Cardiac muscle cell (in vitro differentiated cells and primary cell): ENCODE measurements around the gene NAA25. TPM values are rescaled to one million over a fixed set of nuclear protein-coding genes. Genes with fewer than 3 reads are reported as not detected.

ENCODE experiments used
- DNase-seq, 2 donors: peaks; one replicate each; pipeline versions ENCODE4 v3.0.0 to v3.0.0-alpha.2; 2010 to 2017; ENCODE audit warnings: low read depth in 1 of 2, low spot score in 1 of 2
- H3K27ac ChIP-seq: fragments of 200-600 bp; sonication (generic); 2 replicates; pipeline ENCODE4 v1.5.1; 2016
- H3K27me3 ChIP-seq: fragments of 200-600 bp; sonication (generic); 2 replicates; pipeline ENCODE4 v1.6.0; 2016; ENCODE audit warnings: control low read depth
- H3K36me3 ChIP-seq: fragments of 200-600 bp; sonication (generic); 2 replicates; pipeline ENCODE4 v1.5.1; 2016; ENCODE audit warnings: control low read depth
- H3K4me1 ChIP-seq: fragments of 200-600 bp; sonication (generic); 2 replicates; pipeline ENCODE4 v1.8.1; 2017; ENCODE audit warnings: low read depth, mild to moderate bottlenecking, mixed run types
- H3K4me3 ChIP-seq: fragments of 200-600 bp; sonication (generic); 2 replicates; pipeline ENCODE4 v1.5.1; 2016; ENCODE audit warnings: mild to moderate bottlenecking
- H3K9me3 ChIP-seq: fragments of 200-600 bp; sonication (generic); 2 replicates; pipeline ENCODE4 v1.5.1; 2017; ENCODE audit warnings: low read depth, mild to moderate bottlenecking, control low read depth
- polyA plus RNA-seq: library from polyadenylated mRNA; unstranded; fragments of >200 nt; fragmentation: Nextera tagmentation; extraction: Ambion mirVana; gene quantifications from 2 replicates; pipeline ENCODE4 v1.2.1, GENCODE V29; 2016
- total RNA-seq: library from RNA; depleted of rRNA; stranded (reverse); fragments of >200 nt; gene quantifications from 2 replicates; pipeline ENCODE4 v1.2.3, GENCODE V29; 2016
- TF ChIP-seq, protein P1 (sequence below): IDR thresholded peaks from 2 replicates; pipeline ENCODE4 v1.5.1; 2012; ENCODE audit warnings: low read depth, mild to moderate bottlenecking, low read length

NAA25 gene
- total and polyA plus RNA-seq, 2 experiments from 2014 or later = 25.9 to 30.6 TPM

DNA sequence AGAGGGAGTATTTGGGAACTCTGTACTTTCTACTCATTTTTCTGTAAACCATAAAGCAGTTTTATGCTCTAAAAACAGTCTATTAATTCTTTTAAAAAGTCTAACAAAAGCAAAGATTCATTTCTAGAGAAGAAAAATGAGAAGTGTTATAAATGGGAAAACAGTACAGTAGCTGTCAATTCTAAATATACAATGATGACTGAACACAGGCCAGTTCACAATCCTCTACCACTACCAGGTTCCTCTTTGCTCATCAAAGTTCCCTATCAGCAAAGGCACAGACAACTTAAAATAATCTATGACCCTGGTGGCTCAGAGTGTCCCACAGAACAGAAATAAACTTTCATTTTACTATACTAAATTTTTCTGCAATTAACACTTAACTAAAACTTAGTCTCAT lies 12.5 kb downstream of the NAA25 start:
- Histone ChIP-seq H3K4me1 (peaks cover 9% of the 10 kb centered on the region), H3K36me3 (peaks cover 10% of the 10 kb centered on the region), H3K4me3 (no peak overlapping the region), H3K9me3 (no peaks in the 10 kb centered on the region), H3K27me3 (no peaks in the 10 kb centered on the region), H3K27ac (peak overlapping the region; percentile 45)
- no peak for DNase-seq
- TF ChIP-seq, protein P1, sequence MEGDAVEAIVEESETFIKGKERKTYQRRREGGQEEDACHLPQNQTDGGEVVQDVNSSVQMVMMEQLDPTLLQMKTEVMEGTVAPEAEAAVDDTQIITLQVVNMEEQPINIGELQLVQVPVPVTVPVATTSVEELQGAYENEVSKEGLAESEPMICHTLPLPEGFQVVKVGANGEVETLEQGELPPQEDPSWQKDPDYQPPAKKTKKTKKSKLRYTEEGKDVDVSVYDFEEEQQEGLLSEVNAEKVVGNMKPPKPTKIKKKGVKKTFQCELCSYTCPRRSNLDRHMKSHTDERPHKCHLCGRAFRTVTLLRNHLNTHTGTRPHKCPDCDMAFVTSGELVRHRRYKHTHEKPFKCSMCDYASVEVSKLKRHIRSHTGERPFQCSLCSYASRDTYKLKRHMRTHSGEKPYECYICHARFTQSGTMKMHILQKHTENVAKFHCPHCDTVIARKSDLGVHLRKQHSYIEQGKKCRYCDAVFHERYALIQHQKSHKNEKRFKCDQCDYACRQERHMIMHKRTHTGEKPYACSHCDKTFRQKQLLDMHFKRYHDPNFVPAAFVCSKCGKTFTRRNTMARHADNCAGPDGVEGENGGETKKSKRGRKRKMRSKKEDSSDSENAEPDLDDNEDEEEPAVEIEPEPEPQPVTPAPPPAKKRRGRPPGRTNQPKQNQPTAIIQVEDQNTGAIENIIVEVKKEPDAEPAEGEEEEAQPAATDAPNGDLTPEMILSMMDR = no peak

DNA sequence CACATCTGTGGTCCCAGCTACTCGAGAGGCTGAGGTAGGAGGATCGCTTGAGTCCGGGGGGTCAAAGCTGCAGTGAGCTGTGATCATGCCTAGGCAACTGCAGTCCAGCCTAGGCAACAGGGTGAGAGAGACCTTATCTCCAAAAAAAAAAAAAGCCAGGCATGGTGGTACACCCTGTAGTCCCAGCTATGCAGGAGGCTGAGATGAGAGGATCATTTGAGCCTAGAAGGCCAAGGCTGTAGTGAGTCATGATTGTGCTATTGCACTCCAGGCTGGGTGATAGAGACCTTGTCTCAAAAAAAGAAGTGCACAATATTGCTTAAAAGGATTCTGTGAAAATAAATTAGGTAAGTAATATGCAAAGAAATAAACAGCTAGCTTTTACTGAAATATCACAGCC lies 17.0 kb downstream of the NAA25 start:
- no peak for DNase-seq
- no peaks in the 10 kb centered on the region for H3K9me3 ChIP-seq
- no peak overlapping the region for H3K27ac ChIP-seq
- TF ChIP-seq, protein P1 = no peak
- peaks cover 24% of the 10 kb centered on the region for H3K36me3 ChIP-seq
- H3K4me3 ChIP-seq = no peak overlapping the region
- H3K4me1 ChIP-seq = peaks cover 8% of the 10 kb centered on the region
- no peaks in the 10 kb centered on the region for H3K27me3 ChIP-seq

DNA sequence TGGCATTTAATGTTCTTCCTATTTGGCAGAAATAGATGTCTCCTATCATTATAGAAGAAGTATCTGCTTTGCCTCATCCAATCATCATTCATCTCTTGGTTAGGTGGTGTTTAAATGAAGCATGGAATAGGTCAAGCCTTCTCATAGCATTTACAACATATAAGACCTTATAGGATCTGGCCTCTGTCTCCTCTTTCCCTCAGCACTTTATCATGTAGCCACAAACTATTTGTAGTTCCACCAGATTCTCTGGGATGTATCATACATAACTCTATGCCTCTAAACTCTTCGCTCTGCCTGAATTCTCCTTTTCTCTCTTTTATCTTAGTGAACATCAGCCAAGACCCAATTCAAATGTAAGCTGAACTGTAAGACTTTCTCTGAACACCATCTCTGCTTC lies 20.7 kb downstream of the NAA25 start:
- no peak overlapping the region for H3K4me3 ChIP-seq
- H3K36me3 ChIP-seq = peaks cover 38% of the 10 kb centered on the region
- H3K27me3 ChIP-seq = no peaks in the 10 kb centered on the region
- DNase-seq = no peak
- peak overlapping the region; percentile 60 for H3K27ac ChIP-seq
- H3K9me3 ChIP-seq = no peaks in the 10 kb centered on the region
- no peaks in the 10 kb centered on the region for H3K4me1 ChIP-seq
- TF ChIP-seq, protein P1 = no peak

DNA sequence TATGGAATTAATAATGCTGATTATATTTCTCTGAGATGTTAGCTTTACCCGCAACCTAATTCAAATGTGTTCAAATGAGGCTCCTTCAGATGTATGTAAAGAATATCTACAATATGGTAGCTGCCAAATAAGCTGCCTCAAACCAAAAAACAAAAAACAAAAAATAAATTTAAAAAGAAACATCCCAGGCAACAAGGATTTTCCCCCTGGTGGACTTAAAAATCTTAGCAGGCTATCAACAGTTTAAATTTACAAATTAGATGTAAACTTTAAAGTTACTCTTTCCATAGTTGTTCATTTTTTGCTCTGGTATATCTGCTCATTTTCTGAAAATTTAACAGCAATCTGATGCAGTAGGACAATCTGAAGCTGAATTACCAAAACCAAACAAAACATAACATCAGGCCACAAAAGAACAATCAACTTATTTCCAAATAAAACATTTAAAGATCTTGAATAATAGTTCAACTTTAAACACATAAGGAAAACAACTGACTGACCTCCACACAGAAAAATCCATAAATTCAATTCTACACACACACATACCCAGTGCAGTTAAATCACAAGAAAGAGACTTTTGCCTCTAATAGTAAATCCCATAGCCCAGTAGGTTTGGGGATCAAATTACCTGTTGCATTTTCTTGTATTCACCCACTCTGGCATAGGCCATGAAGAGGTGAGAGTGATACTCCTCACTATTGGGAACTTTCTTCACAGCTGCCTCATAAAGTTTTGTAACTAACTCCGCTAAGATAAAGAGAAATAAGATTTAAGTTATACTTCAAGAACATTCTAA lies 21.3 kb downstream of the NAA25 start:
- Histone ChIP-seq H3K9me3 (no peaks in the 10 kb centered on the region), H3K4me1 (no peaks in the 10 kb centered on the region), H3K27ac (peak overlapping the region; percentile 60), H3K27me3 (no peaks in the 10 kb centered on the region), H3K4me3 (no peak overlapping the region), H3K36me3 (peaks cover 39% of the 10 kb centered on the region)
- TF ChIP-seq, protein P1 = peak; percentile 9
- DNase-seq = no peak

DNA sequence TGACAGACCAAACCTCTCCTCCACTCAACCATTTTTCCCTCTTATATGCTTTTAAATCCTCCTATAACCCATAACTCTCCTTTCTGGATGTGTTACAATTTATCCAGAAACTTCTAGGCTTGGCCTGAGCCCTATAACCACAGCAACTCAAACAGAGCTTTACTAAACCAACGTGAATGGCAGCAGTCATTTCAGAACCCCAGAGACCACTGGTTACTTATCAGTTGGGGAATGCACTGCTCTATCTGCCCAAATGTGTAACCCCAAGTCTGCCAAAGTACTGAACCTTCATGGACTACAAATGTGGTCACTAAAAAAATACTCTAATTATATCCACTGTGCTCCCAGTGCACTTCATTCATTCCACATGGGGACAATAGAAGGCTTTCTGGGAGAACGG lies 42.0 kb downstream of the NAA25 start:
- Histone ChIP-seq H3K27me3 (no peaks in the 10 kb centered on the region), H3K36me3 (peaks cover 76% of the 10 kb centered on the region), H3K4me1 (no peaks in the 10 kb centered on the region), H3K27ac (peak overlapping the region; percentile 60), H3K4me3 (no peak overlapping the region), H3K9me3 (no peaks in the 10 kb centered on the region)
- DNase-seq = no peak
- TF ChIP-seq, protein P1 = no peak
